Panc1 (cell line): ENCODE data around the gene TNN.

Source experiments
- CTCF ChIP-seq: fragments of 450-650 bp; IDR thresholded peaks from 2 replicates; pipeline ENCODE4 v1.5.1; 2017; ENCODE audit warnings: mild to moderate bottlenecking
- POLR2AphosphoS5 ChIP-seq: IDR thresholded peaks from 2 replicates; pipeline ENCODE4 v1.6.1; 2012; ENCODE audit warnings: mild to moderate bottlenecking, low read depth, low read length, moderate library complexity
- REST ChIP-seq, 2 experiments: IDR thresholded peaks; 2 replicates each; pipeline ENCODE4 v1.6.1; 2011 to 2012; ENCODE audit warnings: low read depth in 2 of 2, control low read depth in 1 of 2, low read length in 1 of 2, mild to moderate bottlenecking in 1 of 2, moderate library complexity in 1 of 2; ENCODE audit not compliant: insufficient read depth in 1 of 2
- TCF7L2 ChIP-seq: IDR thresholded peaks from 2 replicates; pipeline ENCODE4 v1.6.1; 2011; ENCODE audit warnings: mild to moderate bottlenecking, low read depth, low read length, inconsistent platforms

- no peak for TF ChIP-seq POLR2AphosphoS5
- peak; percentile 96 for TF ChIP-seq CTCF
- no peak for TF ChIP-seq TCF7L2
- no peak for TF ChIP-seq REST (IDR thresholded peaks at IDR 0.05; ENCODE audit: insufficient read depth in 1 of 2, low read depth in 2 of 2, low read length in 1 of 2)
Observed at GRCh38 chr1:175146529-175147213, 79.0 kb downstream of the TNN start.
